ENCODE results near the gene NRAS.

Gene NRAS

GRCh38 chr1:114677691-114678090 lies 38.9 kb downstream of the NRAS start:
- DNase-seq (ENCODE audit: low read depth) = no peak

GRCh38 chr1:114676115-114676514 lies 40.5 kb downstream of the NRAS start:
- DNase-seq (ENCODE audit: low read depth) = no peak

GRCh38 chr1:114671939-114672275 lies 44.7 kb downstream of the NRAS start:
- no peak for DNase-seq (ENCODE audit: low read depth)

GRCh38 chr1:114671011-114671938 lies 45.3 kb downstream of the NRAS start:
- DNase-seq (ENCODE audit: low read depth) = peak; percentile 9

DNA sequence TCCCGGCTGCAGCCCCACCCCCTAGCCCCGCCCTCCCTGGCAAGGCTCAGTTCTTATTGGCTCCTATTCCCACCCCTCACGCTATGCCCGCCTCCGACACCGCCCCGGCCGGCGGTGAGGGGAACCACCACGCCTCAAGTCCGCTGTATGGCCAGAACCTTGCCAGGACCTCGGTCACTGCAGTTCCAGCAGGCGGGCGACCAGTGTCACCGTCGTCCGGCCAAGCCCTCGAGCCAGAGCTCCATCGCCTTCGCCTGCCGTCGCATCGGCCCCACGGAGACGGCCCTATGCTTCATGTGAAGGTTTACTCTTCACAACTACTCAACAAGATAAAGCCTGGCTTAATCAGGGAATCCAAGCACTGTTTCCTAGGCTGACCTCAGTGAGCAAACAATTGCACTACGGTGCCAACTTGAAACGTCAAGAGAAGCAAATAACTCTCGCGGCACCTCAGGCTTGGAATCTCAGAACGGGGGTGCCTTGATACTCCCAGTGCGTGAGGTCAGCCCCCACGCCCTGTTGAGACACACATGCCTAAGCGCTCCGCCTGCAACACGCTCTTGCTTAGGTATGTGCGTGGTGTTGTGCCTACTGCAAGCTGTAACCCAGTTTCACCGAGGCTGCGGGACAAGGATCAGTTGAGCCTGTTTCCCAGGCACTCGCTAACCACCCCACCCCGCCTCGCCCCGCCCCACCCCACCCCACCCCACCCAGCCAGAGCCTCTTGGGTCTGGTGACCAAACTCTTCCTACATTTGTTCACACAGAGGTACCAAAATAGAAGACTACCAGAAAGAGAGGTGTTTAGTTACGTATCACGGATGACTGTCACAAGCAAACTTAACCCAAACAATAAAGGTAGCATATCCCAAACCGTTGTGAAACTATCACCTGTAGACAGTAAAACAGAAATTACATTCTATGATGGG lies 46.2 kb downstream of the NRAS start:
- DNase-seq (ENCODE audit: low read depth) = peak; percentile 89

DNA sequence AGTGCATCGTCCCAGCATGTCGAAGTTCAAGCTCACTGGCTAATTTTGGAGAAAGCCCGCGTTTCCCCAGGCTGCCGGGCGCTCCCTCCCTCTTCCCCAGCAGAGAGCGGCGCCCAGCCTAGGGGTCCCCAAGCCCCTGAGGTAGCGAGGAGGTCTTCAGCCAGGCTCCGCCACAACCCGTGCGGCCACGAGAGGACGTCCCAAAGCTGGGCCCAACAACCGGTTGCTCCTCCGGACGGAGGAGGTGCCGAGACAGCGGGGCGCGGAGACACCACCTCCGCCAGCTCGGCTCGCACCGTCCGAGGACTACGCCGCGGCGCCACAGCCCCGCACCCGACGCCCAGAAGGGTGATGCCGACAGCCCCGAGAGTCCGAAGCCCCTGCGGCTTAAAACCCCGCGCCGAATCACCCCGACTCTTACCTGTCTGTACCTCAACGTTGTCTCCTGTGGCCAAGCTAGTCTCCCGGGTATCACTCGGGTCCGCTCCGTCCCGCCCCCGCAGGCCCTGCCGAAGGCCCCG lies 46.9 kb downstream of the NRAS start, which contains the start of gene DENND2C:
Gene DENND2C (minus strand): TSS at position 488 of the 521 bp plus-strand sequence. CDS start 44,065 bp downstream, outside the sequence.
- no peak for DNase-seq (ENCODE audit: low read depth)

- peak; percentile 19 for DNase-seq (ENCODE audit: low read depth)
Observed at GRCh38 chr1:114668784-114669561, 47.6 kb downstream of the NRAS start.

- no peak for DNase-seq (ENCODE audit: low read depth)
Observed at GRCh38 chr1:114668373-114668772, 48.2 kb downstream of the NRAS start.

DNA sequence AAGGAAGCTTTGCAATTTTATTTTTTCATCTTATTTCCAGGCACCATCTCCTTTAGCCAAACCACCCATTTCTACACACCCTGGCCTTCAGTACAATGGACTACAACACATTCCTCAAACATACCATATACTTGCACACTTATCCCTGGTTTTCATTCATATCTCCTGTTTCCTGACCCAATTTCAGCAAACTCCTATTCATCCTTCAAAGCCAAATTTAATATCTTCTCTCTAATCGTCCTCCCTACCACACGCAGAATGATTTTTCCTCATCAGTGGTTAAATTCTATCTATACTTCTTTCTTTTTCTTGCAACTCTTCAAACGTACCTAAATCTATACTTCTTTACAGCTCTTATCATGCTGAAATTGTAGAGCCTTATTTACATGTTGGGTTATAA lies 49.6 kb downstream of the NRAS start:
- no peak for DNase-seq (ENCODE audit: low read depth)

DNA sequence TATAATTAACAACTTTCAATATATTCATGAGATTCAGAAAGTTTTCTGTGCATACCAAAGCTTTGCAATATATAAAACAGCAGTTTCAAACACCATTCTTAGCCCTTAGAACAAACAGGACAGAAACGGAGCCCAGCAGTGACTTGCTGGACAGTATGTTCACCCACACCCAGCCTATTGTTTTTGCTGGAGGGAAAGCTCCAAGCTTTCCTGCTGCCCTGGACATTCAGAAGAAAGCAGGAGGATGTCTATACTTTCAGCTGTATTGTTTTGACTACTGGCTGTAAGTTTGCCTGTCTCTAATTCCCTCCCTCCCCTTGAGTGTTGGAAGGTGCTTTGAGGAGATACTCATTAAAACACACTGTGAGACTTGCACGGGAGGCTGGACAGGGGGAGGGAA lies 56.3 kb downstream of the NRAS start:
- DNase-seq (ENCODE audit: low read depth) = no peak

All from EH (cell line).